Endothelial cell of umbilical vein (primary cell): ENCODE results near the gene IRF5. TPM values are rescaled to one million over a fixed set of nuclear protein-coding genes. Genes with fewer than 3 reads are reported as not detected.

Source experiments
- BruUV-seq: library from RNA; stranded (reverse); fragments of 400-500 nt; replicated peaks from 2 replicates; lab custom pipeline; 2021; lab: Mats Ljungman, UMichigan
- CTCF ChIA-PET: fragments of 300-600, 350-600 bp; sonication (Branson Sonifier 250); formaldehyde crosslinking; loops from one replicate; lab custom pipeline; 2021; ENCODE audit warnings: antibody characterized with exemption, inconsistent platforms; lab: Charles Lee
- POLR2A ChIA-PET: fragments of 300-600, 350-600 bp; sonication (Branson Sonifier 250); formaldehyde crosslinking; loops from one replicate; lab custom pipeline; 2021; ENCODE audit warnings: antibody characterized with exemption, inconsistent platforms; lab: Charles Lee
- DNase-seq: peaks from one replicate; pipeline ENCODE4 v3.0.0-alpha.2; 2011; ENCODE audit warnings: low read depth, low spot score
- FAIRE-seq: peaks from 2 replicates; lab custom pipeline; 2011; peaks lifted over from hg19 to GRCh38; lab: Jason Lieb, UNC
- H2AFZ ChIP-seq: 2 replicates; pipeline ENCODE4 v1.6.0; 2012; ENCODE audit warnings: low read depth, low read length, control low read depth, inconsistent platforms
- H3K27ac ChIP-seq: 2 replicates; pipeline ENCODE4 v1.5.1; 2011; ENCODE audit warnings: low read depth, mild to moderate bottlenecking, control low read depth, low read length, moderate library complexity; ENCODE audit not compliant: insufficient read depth
- H3K27me3 ChIP-seq, 2 experiments: 2 replicates each; pipeline versions ENCODE4 v1.6.0 to v1.6.1; 2011; ENCODE audit warnings: low read length in 2 of 2, mixed read lengths in 1 of 2; ENCODE audit not compliant: control insufficient read depth in 2 of 2, insufficient read depth in 2 of 2
- H3K36me3 ChIP-seq, 2 experiments: 2 replicates in 1 of 2; 3 replicates in 1 of 2; pipeline ENCODE4 v1.5.1; 2011; ENCODE audit warnings: low read length in 2 of 2, mild to moderate bottlenecking in 1 of 2, moderate library complexity in 1 of 2; ENCODE audit not compliant: control insufficient read depth in 2 of 2, insufficient read depth in 2 of 2; ENCODE audit errors: extremely low read depth in 1 of 2
- H3K4me1 ChIP-seq: 3 replicates; pipeline ENCODE4 v1.5.1; 2011; ENCODE audit warnings: mild to moderate bottlenecking, low read length; ENCODE audit not compliant: control insufficient read depth, insufficient read depth; ENCODE audit errors: extremely low read depth
- H3K4me2 ChIP-seq: 2 replicates; pipeline ENCODE4 v1.6.1; 2011; ENCODE audit warnings: low read length, control low read depth, mixed read lengths; ENCODE audit not compliant: insufficient read depth
- H3K4me3 ChIP-seq, 3 experiments: fragments of 200-600 bp in 1 of 3; sonication (generic), shearing (Covaris generic) in 1 of 3; replicated peaks in 1 of 3; 2 replicates each; pipeline ENCODE4 v1.5.1; 2011 to 2016; ENCODE audit warnings: control low read depth in 3 of 3, low read length in 3 of 3, mild to moderate bottlenecking in 2 of 3, inconsistent platforms in 1 of 3, low read depth in 1 of 3, moderate library complexity in 1 of 3; ENCODE audit not compliant: insufficient read depth in 1 of 3
- H3K79me2 ChIP-seq: 2 replicates; pipeline ENCODE4 v1.6.0; 2012; ENCODE audit warnings: low read length, inconsistent platforms; ENCODE audit not compliant: control insufficient read depth, insufficient read depth
- H3K9ac ChIP-seq: replicated peaks from 2 replicates; pipeline ENCODE3; 2011; ENCODE audit warnings: low read length, control low read depth; ENCODE audit not compliant: insufficient read depth; ENCODE audit errors: extremely low read depth
- H3K9me1 ChIP-seq: replicated peaks from 3 replicates; pipeline ENCODE4 v1.6.0; 2011; ENCODE audit warnings: mild to moderate bottlenecking, low read length; ENCODE audit not compliant: control insufficient read depth, insufficient read depth; ENCODE audit errors: extremely low read depth
- H3K9me3 ChIP-seq: replicated peaks from 2 replicates; pipeline ENCODE4 v1.5.1; 2012; ENCODE audit warnings: low read length, inconsistent platforms; ENCODE audit not compliant: control insufficient read depth, insufficient read depth
- H4K20me1 ChIP-seq: replicated peaks from 2 replicates; pipeline ENCODE3; 2011; ENCODE audit warnings: mild to moderate bottlenecking, low read length; ENCODE audit not compliant: control insufficient read depth, insufficient read depth; ENCODE audit errors: extremely low read depth
- CTCF ChIP-seq, 2 donors: IDR thresholded peaks; 1 replicate in 1 of 2; 2 replicates in 1 of 2; pipeline ENCODE4 v1.5.1; 2011; ENCODE audit warnings: low read length in 2 of 2, mild to moderate bottlenecking in 2 of 2, moderate library complexity in 2 of 2, control low read depth in 1 of 2, inconsistent platforms in 1 of 2, low read depth in 1 of 2; ENCODE audit not compliant: insufficient read depth in 1 of 2; ENCODE audit errors: extremely low read depth in 1 of 2
- EZH2 ChIP-seq: IDR thresholded peaks from 2 replicates; pipeline ENCODE4 v1.6.1; 2012; ENCODE audit warnings: borderline replicate concordance, low read depth, mild to moderate bottlenecking, moderate library complexity, low read length, inconsistent platforms; ENCODE audit not compliant: severe bottlenecking
- FOS ChIP-seq: IDR thresholded peaks from 2 replicates; pipeline ENCODE4 v1.6.1; 2011; ENCODE audit warnings: mild to moderate bottlenecking, low read length, moderate library complexity, borderline replicate concordance; ENCODE audit not compliant: insufficient read depth
- GATA2 ChIP-seq: IDR thresholded peaks from 2 replicates; pipeline ENCODE4 v1.7.0; 2011; ENCODE audit warnings: low read depth, mild to moderate bottlenecking, moderate library complexity, mixed read lengths, low read length; ENCODE audit not compliant: insufficient read length, insufficient read depth
- JUN ChIP-seq: IDR thresholded peaks from 2 replicates; pipeline ENCODE4 v1.6.1; 2011; ENCODE audit warnings: borderline replicate concordance, low read depth; ENCODE audit not compliant: insufficient read length, insufficient read depth
- MAX ChIP-seq: IDR thresholded peaks from 2 replicates; pipeline ENCODE4 v1.6.1; 2011; ENCODE audit not compliant: insufficient read depth, insufficient read length
- MYC ChIP-seq: IDR thresholded peaks from one replicate; pipeline ENCODE4 v1.6.1; 2011; ENCODE audit warnings: mild to moderate bottlenecking, low read depth, low read length
- POLR2A ChIP-seq: IDR thresholded peaks from 2 replicates; pipeline ENCODE4 v1.6.1; 2012; ENCODE audit warnings: low read depth, mild to moderate bottlenecking, control low read depth, low read length
- POLR2AphosphoS5 ChIP-seq: IDR thresholded peaks from 2 replicates; pipeline ENCODE4 v1.6.1; 2012; ENCODE audit warnings: low read depth, mild to moderate bottlenecking, control low read depth, low read length, moderate library complexity; ENCODE audit not compliant: insufficient read depth
- dilution Hi-C: fragments of 300-500 bp; cut with MboI; formaldehyde crosslinking; loops from one replicate; pipeline ENCODE4 v1.15.0; 2019; ENCODE audit warnings: low sequenced_read_pairs; ENCODE audit not compliant: extremely low pct_ligation_motif_present
- intact Hi-C: fragments of 100-400 bp; cut with micrococcal nuclease; formaldehyde crosslinking; loops from one replicate; pipeline ENCODE4 v1.10.0; 2022
- polyA plus RNA-seq, 4 experiments: library from polyadenylated mRNA; depleted of rRNA in 3 of 4; stranded (reverse) in 3 of 4; unstranded in 1 of 4; fragments of >200 nt; gene quantifications; 2 replicates each; pipeline versions ENCODE4 v1.2.1 to v1.2.3, GENCODE V29; 2011 to 2012; ENCODE audit warnings: missing spikeins in 1 of 4
- total RNA-seq: library from RNA; stranded (reverse); gene quantifications from 2 replicates; pipeline ENCODE4 v1.2.3, GENCODE V29; 2021

The IRF5 gene
- total and polyA plus RNA-seq, 2 donors (not counting 3 experiments of a cell fraction or from before 2014, with no cell fraction given): 0.31 to 0.36 TPM

- Histone ChIP-seq H3K9me1 (no peaks in the 10 kb centered on the region), H3K36me3 (no peaks in the 10 kb centered on the region), H2AFZ (no peak overlapping the region), H3K9ac (no peak overlapping the region), H3K27ac (no peak overlapping the region), H3K27me3 (no peaks in the 10 kb centered on the region), H4K20me1 (no peaks in the 10 kb centered on the region), H3K9me3 (no peaks in the 10 kb centered on the region), H3K4me1 (no peaks in the 10 kb centered on the region), H3K4me2 (no peak overlapping the region), H3K4me3 (no peak overlapping the region), H3K79me2 (no peaks in the 10 kb centered on the region)
- intact Hi-C loops (no loop called here), dilution Hi-C loops (no loop called here)
- FAIRE-seq: no peak
- ChIA-PET CTCF (no interaction called here), POLR2A (no interaction called here)
- no peak for DNase-seq
- TF ChIP-seq MAX (no peak), MYC (no peak), JUN (no peak), POLR2A (no peak), GATA2 (no peak), FOS (no peak), POLR2AphosphoS5 (no peak), CTCF (IDR thresholded peaks at IDR 0.05; ENCODE audit: extremely low read depth in 1 of 2, insufficient read depth in 1 of 2, low read depth in 1 of 2, low read length in 2 of 2) (no peak), EZH2 (no peak)
- BruUV-seq: no TSS peak
These were observed 8.1 kb downstream of the IRF5 start for GRCh38 chr7:128945668-128946366.
